ENCODE data around the gene RORC.
"Not testable (repeated sequence)": the region's sequence is repeated elsewhere in the genome, so short reads cannot be mapped to it uniquely, and the experiment has no call there.

Gene RORC

DNA sequence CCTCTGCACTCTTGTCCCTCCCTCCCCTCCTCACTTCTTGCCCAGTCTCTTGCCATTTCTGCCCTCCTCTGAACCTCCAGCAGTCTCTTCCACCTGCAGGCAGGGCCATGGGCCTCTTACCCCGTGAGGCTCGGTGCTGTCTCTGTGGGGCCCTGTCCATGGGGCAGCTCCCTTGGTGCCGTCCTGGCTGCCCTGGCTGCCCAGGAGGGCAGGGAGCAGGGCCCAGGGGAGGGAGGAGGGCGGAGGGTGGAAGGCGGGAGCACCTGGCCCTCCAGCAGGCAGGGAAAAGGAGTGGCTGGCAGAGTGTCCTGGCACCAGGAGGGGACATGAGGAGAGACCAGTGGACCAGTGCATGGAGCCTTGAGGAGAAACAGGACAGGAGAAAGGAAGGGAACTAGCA lies at the start of gene RORC:
Gene RORC, minus strand, starts transcription at position 198 of the 400 bp plus-strand sequence. Its CDS starts 38 bp downstream, at position 160.
- DNase-seq, result peak; percentile 54

DNA sequence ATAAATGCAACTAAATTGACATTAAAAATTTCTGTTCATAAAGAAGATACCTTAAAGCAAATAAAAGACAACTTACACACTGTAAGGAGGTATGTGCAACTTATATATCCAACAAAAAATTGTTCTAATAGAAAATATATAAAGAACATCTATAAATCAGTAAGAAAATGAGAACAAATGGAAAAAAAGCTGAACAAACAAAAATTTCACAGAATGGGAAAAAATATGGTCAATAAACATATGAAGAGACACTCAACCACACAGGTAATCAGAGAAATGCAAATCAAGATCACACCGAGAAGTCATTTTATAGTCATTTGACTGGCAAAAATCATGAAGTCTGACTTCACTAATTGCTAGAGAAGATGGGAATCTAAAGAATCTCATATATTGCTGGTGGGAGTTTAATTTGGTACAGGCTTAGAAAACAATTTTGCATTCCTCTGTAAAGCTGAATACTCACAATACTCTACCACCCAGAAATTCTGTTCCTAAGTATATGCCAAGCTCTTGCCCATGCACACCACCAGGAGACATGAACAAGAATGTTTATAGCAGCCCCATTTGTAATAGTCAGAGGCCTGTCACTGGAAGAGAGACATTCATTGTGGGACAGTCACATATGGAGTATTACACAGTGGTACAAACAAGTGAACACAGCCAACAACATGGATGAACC lies 44.0 kb upstream of the RORC start:
- DNase-seq, result no peak

DNA sequence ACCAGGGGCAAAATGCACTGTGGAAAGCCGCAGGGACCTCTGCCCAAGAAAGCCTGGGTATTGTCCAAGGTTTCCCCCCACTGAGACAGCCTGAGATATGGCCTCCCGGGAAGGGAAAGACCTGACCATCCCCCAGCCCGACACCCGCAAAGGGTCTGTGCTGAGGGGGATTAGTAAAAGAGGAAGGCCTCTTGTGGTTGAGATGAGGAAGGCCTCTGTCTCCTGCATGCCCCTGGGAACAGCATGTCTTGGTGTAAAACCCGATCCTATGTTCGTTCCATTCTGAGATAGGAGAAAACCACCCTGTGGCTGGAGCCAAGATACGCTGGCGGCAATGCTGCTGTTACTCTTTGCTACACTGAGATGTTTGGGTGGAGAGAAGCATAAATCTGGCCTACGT lies 41.2 kb upstream of the RORC start:
- DNase-seq, result not testable (repeated sequence)

DNA sequence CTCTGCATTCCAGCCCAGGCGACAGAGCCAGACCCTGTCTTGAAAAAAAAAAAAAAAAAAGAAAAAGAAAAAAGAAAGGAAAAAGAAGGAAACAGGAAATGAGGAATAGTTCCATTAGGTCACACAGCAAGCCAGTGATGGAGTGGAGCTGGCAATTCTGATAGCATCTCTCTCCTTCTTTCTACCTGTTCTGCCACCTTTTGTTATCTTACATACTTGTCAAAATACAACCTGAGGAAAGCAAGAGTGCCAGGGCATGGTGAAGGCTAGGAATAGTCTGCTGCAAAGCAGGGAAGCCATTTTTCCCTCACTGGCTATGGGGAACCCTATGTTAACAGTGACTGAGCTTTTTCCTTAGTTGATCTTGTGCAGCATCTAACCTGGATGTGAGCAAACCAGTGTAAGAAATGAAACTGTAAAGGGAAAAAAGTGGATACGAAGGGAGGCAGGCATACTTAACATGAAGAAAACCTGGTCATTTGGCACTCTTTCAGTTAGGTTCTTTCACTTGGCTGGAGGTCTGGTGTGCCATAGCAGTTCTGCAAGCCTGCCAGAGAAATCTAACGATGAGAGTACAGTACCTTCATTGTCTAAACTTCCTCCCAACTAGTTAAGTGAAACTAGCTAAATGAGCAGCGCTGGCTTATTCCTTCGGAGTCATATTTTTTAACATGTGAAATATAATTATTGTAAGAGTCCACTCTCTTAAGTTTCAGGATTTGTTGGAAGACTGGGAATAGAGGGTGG lies 39.9 kb upstream of the RORC start:
- DNase-seq, result no peak

DNA sequence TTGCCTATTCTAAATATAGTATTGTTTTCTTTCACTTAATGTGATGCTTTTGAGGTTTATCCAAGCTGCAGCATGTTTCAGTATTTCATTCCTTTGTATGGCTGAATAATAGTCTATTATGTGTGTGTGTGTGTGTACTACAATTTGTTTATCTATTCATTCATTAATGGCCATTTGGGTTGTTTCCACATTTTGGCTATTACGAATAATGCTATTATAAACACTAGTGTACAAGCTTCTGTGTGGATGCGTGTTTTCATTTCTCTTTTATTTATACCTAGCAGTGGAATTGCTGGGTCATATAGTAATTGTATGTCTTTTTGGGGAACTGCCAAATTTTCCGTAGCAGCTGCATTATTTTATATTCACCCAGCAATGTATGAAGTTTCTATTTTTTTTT lies 36.9 kb upstream of the RORC start:
- no peak for DNase-seq

DNA sequence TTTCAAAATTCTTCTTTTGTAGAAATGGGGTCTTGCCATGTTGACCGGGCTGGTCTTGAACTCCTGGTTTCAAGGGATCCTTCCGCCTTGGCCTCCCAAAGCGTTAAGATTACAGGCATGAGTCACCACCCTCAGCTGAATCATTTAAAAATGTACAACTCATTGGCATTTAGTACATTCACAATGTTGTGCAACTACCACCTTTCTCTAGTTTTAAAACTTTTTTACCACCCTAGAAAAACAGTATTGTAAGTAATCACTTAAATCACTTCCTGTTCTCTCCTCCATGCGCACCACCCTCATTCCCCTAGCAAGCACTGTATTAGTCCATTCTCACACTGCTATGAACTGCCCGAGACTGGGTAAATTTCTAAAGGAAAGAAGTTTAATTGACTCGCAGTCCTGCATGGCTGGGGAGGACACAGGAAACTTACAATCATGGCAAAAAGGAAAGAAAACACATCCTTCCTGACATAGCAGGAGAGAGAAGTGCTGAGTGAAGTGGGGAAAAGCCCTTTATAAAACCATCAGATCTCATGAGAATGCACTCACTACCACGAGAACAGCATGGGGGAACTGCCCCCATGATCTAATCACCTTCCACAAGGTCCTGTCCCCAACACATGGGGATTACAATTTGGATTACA lies 36.3 kb upstream of the RORC start:
- no peak for DNase-seq

DNA sequence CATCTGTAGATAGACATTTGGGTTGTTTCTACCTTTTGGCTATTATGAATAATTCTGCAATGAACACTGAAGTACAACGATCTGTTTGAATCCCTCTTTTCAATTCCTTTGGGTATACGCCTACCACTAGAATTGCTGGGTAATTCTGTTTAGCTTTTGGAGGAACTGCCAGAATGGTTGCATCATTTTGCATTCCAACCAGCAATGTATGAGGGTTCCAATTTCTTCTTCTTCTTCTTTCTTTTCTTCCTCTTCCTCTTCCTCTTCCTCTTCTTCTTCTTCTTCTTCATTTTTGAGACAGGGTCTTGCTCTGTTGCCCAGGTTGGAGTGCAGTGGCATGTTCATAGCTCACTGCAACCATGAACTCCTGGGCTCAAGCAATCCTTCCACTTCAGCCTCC lies 35.7 kb upstream of the RORC start:
- no peak for DNase-seq

DNA sequence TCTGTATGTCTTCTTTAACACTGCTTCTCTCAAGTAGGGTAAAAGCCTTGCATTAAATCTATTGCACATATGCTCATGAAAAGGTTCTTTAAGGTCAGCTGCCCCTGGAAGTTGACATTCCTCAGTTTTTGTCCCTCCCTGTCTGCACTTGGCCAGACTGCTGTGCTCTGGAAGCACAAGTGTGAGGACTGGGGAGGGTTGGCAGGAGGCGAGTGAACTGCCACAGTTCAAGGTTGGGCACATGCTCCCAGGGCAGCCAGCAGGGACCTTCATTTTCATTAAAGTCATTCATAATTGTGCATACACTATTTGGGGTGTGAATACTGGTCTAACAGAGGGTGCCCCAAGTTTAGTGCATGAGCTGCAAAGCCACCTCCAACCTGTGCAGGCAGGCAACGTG lies 32.8 kb upstream of the RORC start:
- no peak for DNase-seq

DNA sequence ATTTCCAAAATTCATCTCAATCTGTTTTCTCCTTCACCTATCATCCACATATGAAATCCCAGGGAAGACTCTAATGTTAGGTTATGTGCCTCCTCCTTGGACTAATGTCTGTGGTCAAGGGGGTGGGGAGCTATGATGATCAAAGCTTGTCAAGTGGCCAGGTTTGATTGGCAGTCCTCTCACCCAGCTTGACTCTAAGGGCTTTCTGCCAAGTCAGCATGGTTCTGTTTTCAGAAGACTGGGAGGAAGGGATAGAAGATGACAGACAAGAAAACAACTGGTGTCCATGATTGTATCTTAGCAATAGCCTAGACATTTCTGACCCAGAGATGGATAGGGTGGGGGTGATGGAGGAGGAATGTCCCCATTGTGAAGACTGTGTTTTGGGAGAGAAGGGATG lies 31.0 kb upstream of the RORC start:
- DNase-seq, result no peak

DNA sequence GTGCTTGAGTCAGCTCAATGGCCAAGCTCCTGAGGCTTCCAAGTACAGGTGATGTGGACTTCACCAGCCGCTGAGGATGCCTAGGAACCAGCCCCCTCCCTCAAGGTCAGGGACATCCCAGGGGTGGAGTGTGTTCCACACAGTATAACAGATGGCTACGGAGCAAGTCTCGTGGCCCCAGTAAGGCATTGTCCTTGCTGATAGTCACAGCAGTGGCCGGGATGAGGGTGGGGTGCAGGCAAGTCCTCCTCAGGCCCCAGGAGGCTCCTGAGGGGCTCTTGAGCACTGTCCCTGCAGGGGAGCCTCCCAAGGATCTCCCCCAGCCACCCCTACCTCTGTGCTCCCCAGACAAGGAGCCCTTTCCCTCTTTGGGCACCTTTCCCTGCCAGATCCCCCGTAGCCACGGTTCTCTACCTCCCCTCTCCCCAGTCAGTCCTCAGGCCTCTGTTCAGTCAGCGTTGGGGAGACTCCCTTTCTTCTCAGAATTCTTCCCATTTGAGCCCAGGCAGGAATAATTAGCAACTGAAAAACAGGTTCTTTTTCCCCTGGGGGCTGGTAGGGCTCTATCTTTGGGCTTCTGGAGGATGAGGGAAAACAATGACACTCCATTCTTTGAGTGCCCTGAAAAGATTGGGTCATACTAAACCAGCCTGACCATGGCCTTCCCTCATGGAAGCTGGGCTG lies 29.0 kb upstream of the RORC start:
- no peak for DNase-seq

DNA sequence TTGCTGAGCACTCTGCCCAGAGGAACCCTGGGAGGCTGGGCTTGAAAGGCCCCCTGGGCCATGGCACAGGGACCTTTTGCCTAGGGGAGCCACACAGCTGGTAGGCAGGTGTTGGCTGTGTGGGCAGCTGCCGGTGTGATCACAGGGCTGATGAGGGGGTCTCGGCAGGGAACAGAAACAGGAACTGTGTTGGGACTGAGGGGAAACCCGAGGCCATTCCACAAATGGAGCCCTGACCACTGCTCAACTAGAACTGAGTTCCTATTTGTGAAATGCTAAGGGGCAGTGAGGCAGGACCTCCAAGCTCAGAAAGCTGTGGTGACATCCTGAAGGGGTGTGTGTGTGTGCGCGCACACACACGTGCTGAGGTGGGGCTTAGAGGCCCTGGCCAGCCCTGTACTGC lies 28.3 kb upstream of the RORC start:
- DNase-seq, result no peak

DNA sequence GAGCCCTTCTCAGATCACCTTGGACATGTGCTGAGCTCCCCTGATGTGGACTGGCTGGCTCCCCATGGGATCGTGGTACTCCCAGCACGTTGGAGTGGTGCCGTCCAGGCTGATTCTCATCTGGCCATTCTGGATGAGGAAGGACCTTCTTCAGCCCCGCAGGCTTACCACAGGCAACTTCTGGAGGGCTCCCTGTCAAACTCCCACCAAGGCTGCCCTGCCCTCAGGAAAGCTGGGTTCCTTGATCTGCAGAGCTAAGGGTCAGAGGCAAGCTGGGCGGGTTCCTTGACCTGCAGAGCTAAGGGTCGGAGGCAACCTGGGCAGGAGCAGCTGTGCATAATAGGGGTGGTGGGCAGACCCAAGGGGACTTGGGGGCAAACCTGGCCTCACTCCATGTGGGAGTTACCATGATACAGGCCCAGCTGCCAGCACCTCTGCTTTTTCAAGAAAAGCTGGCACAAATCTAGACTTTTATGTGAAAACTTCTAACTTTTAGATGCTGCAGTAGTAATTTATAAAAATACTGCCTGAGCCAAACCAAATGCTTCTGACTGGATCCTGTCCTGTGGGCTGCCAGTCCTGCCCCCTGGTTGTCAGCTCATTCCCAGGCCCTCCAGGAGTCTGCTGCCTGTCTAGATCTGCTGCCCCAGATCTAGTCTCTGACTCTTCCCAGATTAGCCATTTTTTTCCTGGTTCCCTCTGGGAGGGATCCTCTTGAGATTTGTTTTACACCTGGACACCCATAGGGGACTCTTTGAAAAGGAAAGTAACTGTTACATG lies 27.5 kb upstream of the RORC start:
- no peak for DNase-seq

DNA sequence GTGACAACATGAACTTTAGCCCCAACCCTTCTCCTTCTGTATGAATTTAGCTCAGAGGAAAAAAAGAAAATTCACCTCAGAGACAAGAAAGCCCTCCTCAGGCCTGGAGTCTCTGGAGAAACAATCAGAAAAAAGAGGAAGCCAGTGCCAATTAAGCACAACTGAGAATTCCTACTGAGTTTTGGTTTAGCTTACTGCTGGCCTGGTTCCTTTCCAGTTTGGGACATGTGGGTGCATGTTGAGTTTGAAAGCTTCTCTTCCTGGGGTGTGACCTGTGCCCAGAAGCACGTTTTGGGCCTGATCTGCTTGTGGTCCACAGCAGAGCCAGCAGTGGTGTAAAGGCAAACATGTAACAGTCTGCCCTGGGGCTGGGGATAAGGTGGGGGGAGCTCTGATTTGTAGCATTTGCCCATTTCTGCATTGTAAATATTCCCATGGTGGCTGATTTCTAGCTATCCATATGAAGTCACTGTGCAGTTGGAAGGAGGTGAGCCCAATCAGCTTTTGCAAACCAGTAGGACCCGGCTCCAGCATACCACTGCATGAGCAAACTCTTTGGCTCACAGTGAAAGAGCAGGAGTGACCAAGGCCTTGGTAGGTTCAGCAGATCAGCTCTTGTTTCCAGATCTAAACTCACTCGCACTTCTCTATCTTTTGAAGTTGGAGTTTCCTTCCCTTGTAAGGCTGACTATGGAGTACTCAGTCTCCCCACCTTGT lies 26.6 kb upstream of the RORC start:
- DNase-seq, result no peak

DNA sequence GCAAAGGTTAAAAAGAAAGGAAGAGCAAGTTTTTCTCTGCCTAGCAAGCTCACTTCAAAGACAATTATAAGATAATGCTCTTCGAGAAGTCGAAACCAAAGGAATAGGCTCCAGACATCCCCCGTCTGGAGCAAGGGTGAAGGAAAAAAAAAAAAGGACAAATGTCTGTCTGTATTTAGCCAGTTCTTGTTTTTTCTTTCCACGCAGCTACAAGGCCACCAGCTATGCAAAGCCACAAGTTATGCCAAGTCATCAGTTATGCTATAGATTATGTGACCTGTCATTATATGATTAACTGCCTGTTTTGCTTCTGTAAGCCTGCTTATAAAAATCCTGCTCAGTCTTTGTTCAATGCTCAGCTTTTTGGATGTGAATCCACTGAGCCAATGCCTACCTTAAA lies 24.3 kb upstream of the RORC start:
- DNase-seq, result no peak

DNA sequence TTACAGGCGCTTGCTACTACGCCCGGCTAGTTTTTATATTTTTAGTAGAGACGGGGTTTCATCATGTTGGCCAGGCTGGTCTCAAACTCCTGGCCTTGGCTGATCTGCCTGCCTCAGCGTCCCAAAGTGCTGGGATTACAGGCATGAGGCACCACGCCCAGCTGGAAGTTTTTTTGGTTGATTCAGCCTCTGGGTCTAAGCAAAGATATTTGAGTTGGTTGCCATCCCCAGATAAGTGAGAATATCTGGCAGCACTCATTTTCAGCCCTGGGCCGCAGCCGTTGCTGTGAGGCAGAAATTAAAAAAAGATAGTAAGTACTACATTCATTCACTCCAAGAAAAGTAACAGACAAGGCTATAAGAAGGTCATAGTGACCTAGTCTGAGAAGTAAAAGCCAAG lies 23.9 kb upstream of the RORC start:
- DNase-seq, result not testable (repeated sequence)

DNA sequence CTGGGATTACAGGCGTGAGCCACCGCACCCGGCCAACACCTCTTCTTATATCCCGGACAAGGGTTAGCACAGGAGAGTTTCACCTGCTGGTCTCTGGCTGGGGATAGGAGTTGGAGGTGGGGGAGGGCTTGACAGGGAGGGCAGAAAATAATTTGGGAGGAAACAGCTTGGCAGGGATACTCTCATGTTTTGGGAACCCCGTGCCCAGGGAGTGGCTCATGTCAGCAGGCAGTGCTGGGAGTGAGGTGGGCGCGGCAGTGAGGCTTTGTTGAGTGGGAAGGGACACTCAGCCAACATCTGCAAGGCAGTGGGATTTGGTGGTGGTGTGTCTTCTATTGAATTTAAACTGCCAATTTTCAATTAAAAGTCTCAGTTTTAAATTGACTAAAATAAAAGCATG lies 23.1 kb upstream of the RORC start:
- no peak for DNase-seq

DNA sequence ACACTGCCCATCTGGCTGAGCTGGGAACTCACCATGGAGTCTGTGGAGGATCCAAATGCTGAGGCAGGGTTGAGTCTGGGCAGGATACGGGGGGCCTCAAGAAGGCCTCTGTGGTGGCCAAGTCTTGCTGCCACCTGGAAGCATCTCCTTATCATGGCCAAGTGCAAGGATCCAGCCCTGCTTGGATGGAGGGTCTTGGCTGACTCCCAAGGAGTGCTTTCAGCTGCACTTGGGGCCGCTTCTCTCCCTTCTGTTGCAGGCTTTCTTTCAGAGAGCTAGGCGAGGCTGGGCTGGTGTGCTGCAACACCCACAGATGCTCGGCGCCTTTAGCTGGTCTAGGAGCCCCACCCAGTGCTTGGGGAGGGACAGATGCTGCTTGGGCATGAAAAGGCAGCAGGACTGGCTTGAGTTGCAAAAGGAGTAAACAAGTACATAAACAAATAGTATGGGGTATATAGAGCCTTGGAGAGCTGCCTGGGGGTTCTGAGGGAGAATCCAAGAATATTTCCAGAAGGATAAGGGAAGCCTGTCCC lies 21.9 kb upstream of the RORC start, which contains the start of gene THEM5:
Gene THEM5, minus strand, starts transcription at position 302 of the 533 bp plus-strand sequence. Its CDS starts 147 bp downstream, at position 155.
- DNase-seq, result no peak

DNA sequence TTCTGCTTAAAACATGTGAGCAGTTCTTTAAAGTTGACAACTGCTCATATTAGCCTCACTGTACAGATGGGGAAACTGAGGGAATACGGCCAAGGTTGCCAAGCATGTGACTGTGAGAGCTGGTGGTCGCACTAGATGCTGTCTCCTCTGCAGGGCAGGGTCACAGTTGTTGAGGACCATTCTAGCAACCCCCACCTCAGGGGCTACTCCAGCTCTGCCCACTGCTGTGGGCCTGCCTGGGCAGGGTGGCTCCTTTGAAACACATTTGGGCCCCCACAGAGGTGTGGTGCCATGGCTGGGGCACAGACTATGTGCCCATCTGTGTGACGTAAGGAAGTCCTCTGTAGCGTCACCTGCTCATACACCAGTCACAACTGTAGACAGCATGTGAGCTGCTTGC lies 21.1 kb upstream of the RORC start:
- DNase-seq, result no peak

DNA sequence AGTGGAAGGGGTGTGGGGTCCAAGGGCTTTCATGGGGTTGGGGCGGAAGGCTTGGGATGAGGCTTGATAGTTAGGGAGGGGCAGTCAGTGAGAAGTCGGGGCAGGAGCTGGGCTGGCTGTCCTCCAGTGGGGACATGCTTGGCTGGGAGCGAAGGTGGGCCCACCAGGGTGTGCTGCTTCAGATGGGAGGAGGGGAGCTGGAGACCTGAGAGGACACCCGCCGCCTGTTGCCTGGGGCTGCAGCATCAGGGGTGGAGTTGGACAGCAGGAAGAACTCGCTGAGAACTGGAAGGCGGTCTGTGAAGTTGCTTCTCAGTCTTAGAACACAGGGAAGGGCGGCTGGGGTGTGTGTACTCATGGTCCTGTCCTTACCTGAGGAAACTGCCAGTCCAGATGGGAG lies 20.3 kb upstream of the RORC start:
- DNase-seq, result no peak

DNA sequence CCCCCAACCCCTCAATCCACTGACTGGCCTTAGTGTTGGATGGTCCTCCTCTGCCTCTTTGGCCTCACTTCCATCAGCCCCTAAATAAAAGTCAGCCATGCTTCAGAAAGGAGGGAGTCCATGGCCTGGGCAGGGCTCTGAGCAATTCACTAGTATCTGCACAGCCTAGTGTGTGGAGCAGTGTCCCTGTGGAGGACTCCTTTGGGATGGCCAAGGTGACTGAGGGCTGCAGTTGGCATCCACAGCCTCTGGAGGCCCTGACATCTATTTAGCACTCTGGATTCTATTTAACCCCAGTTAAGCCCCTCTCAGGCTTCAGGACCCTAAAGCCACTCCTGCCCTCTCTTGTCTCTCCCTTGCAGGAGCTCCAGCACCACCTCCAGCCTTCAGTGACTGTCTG lies 18.3 kb upstream of the RORC start:
- DNase-seq, result no peak

DNA sequence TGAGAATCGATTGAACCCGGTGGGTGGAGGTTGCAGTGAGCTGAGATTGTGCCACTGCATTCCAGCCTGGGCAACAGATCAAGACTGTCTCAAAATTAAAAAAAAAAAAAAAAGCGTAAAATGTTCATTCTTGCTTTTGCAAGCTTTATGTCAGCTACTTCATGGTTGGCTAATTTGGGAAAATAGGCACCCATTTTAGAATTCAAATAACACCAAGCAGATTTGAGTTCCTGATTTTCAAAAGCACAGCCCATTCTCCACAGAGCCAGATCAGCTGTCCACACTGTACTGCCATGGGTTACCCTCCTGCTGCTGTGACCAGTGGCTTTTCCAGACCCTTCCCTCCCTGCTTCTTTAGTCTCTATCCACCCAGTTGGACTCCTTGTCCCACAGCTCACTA lies 17.5 kb upstream of the RORC start:
- no peak for DNase-seq
